Astrocyte of the spinal cord (primary cell): ENCODE measurements around the gene GRK5.
A peak's percentile ranks its signal among the peaks of the same experiment; 100 is the strongest.

Experiments used
- DNase-seq: peaks from one replicate; pipeline ENCODE4 v3.0.0; 2011; ENCODE audit warnings: low read depth, low spot score
- H3K4me3 ChIP-seq: 2 replicates; pipeline ENCODE4 v1.5.1; 2011; ENCODE audit warnings: low read depth, mild to moderate bottlenecking, low read length, moderate library complexity
- in situ Hi-C: cut with HindIII; loops from 2 replicates; pipeline ENCODE4 v1.10.0; 2017; ENCODE audit warnings: low sequenced_read_pairs
- TF ChIP-seq, protein P1 (sequence below): IDR thresholded peaks from 2 replicates; pipeline ENCODE4 v1.5.1; 2012; ENCODE audit warnings: low read depth, mild to moderate bottlenecking, low read length, inconsistent platforms

The GRK5 gene

GRCh38 chr10:119349937-119350501 is 142.6 kb downstream of the GRK5 start:
- in situ Hi-C loops: no loop called here

DNA sequence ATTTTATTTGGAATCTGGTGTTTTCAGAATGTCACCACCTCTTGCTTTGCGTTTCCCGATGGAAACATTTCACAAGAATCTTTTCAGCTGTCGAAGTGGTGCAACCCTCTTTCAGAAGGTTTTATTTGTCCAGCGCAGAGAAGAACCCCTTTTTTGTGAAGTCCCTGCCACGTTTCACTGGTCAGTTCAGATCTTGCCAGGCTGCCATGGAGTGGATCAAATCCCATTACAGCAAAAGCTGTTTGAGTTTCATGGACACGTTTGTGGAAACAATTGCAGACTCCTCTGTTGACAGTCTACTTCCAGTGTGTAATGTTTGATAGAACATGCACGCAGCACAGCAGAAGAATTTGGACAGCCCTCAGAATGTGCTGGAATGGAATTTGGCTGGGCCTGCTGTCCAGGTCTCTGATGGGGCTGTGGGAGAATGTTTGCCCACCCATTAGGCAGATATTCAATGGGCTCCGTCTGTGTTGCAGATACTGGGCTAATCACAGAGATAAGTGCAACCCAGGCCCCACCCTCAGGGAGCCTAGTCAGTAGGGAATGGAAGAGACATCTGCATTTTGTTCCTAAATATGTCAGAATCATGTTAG is 143.2 kb downstream of the GRK5 start:
- TF ChIP-seq, protein P1, sequence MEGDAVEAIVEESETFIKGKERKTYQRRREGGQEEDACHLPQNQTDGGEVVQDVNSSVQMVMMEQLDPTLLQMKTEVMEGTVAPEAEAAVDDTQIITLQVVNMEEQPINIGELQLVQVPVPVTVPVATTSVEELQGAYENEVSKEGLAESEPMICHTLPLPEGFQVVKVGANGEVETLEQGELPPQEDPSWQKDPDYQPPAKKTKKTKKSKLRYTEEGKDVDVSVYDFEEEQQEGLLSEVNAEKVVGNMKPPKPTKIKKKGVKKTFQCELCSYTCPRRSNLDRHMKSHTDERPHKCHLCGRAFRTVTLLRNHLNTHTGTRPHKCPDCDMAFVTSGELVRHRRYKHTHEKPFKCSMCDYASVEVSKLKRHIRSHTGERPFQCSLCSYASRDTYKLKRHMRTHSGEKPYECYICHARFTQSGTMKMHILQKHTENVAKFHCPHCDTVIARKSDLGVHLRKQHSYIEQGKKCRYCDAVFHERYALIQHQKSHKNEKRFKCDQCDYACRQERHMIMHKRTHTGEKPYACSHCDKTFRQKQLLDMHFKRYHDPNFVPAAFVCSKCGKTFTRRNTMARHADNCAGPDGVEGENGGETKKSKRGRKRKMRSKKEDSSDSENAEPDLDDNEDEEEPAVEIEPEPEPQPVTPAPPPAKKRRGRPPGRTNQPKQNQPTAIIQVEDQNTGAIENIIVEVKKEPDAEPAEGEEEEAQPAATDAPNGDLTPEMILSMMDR: no peak
- no peak overlapping the region for H3K4me3 ChIP-seq
- DNase-seq: peak; percentile 16
- in situ Hi-C loops: no loop called here

More at GRCh38 chr10:119349937-119350501, 142.6 kb downstream of the GRK5 start:
- H3K4me3 ChIP-seq: no peak overlapping the region
- TF ChIP-seq, protein P1: no peak
- DNase-seq: no peak

- no peak for DNase-seq
- TF ChIP-seq, protein P1: no peak
- in situ Hi-C loops: no loop called here
- H3K4me3 ChIP-seq: no peak overlapping the region
These were observed 143.8 kb downstream of the GRK5 start for GRCh38 chr10:119351189-119351588.

- no peak for DNase-seq
- in situ Hi-C loops: no loop called here
- TF ChIP-seq, protein P1: no peak
These were observed 144.7 kb downstream of the GRK5 start for GRCh38 chr10:119352042-119352441.

GRCh38 chr10:119352807-119353206 is 145.4 kb downstream of the GRK5 start:
- no peak for DNase-seq
- TF ChIP-seq, protein P1: no peak
- in situ Hi-C loops: no loop called here
- no peak overlapping the region for H3K4me3 ChIP-seq

More at GRCh38 chr10:119352042-119352441, 144.7 kb downstream of the GRK5 start:
- H3K4me3 ChIP-seq: no peak overlapping the region

- in situ Hi-C loops: no loop called here
- H3K4me3 ChIP-seq: no peak overlapping the region
These were observed 146.1 kb downstream of the GRK5 start for GRCh38 chr10:119353421-119353820.

More at GRCh38 chr10:119353421-119353820, 146.1 kb downstream of the GRK5 start:
- DNase-seq: no peak
- TF ChIP-seq, protein P1: no peak
